Uterus (tissue), 2 donors: ENCODE results near the gene GTF3C5.

Experiments
- CTCF ChIP-seq, 4 experiments: fragments of 200-600 bp in 2 of 4; fragments of 450-650 bp in 2 of 4; sonication (generic) in 2 of 4; IDR thresholded peaks; one replicate each; pipeline ENCODE4 v1.5.1; 2016 to 2019; ENCODE audit warnings: antibody characterized with exemption in 4 of 4, mild to moderate bottlenecking in 2 of 4, moderate library complexity in 1 of 4
- POLR2A ChIP-seq, 2 donors: fragments of 450-650 bp; IDR thresholded peaks; one replicate each; pipeline ENCODE4 v1.6.1; 2016; ENCODE audit warnings: antibody characterized with exemption in 2 of 2, mild to moderate bottlenecking in 1 of 2, moderate library complexity in 1 of 2

GRCh38 chr9:133063159-133063499, 32.3 kb downstream of the GTF3C5 start:
- TF ChIP-seq CTCF (IDR thresholded peaks at IDR 0.05) (no peak), POLR2A (IDR thresholded peaks at IDR 0.05) (no peak)
